ENCODE results near the gene SIAH2.

SIAH2 gene

GRCh38 chr3:150721285-150722130 lies 41.5 kb downstream of the SIAH2 start:
- Histone ChIP-seq H3K9ac (no peak overlapping the region), H3K4me3 (ENCODE audit: low read depth, low read length) (no peak overlapping the region), H3K4me1 (peaks cover 3% of the 10 kb centered on the region), H3K79me2 (no peaks in the 10 kb centered on the region), H3K9me3 (ENCODE audit: control insufficient read depth, low read length) (no peaks in the 10 kb centered on the region), H2AFZ (peak overlapping the region; percentile 80), H3K36me3 (ENCODE audit: control insufficient read depth, insufficient read depth, low read length) (no peaks in the 10 kb centered on the region), H3K4me2 (ENCODE audit: low read length) (no peak overlapping the region), H3K27me3 (ENCODE audit: control insufficient read depth, insufficient read depth, low read length) (no peaks in the 10 kb centered on the region), H3K27ac (no peak overlapping the region)
- peak; percentile 88 for TF ChIP-seq CTCF (IDR thresholded peaks at IDR 0.05)

- H3K4me2 ChIP-seq (ENCODE audit: low read length), result no peak overlapping the region
- no peak overlapping the region for H3K9ac ChIP-seq
- no peak overlapping the region for H2AFZ ChIP-seq
- H3K27me3 ChIP-seq (ENCODE audit: control insufficient read depth, insufficient read depth, low read length), result no peaks in the 10 kb centered on the region
- H3K36me3 ChIP-seq (ENCODE audit: control insufficient read depth, insufficient read depth, low read length), result no peaks in the 10 kb centered on the region
- no peak for TF ChIP-seq CTCF (IDR thresholded peaks at IDR 0.05)
- H3K4me1 ChIP-seq, result peaks cover 3% of the 10 kb centered on the region
- H3K4me3 ChIP-seq (ENCODE audit: low read depth, low read length), result no peak overlapping the region
- H3K9me3 ChIP-seq (ENCODE audit: control insufficient read depth, low read length), result no peaks in the 10 kb centered on the region
- H3K27ac ChIP-seq, result no peak overlapping the region
- no peaks in the 10 kb centered on the region for H3K79me2 ChIP-seq
These were observed 42.5 kb downstream of the SIAH2 start for GRCh38 chr3:150720444-150720843.

GRCh38 chr3:150710097-150710496 lies 52.9 kb downstream of the SIAH2 start:
- no peak overlapping the region for H3K9ac ChIP-seq
- no peaks in the 10 kb centered on the region for H3K4me1 ChIP-seq
- no peak overlapping the region for H3K27ac ChIP-seq
- H3K27me3 ChIP-seq (ENCODE audit: control insufficient read depth, insufficient read depth, low read length), result no peaks in the 10 kb centered on the region
- no peaks in the 10 kb centered on the region for H3K79me2 ChIP-seq
- no peaks in the 10 kb centered on the region for H3K9me3 ChIP-seq (ENCODE audit: control insufficient read depth, low read length)
- no peaks in the 10 kb centered on the region for H3K36me3 ChIP-seq (ENCODE audit: control insufficient read depth, insufficient read depth, low read length)
- H2AFZ ChIP-seq, result no peak overlapping the region
- H3K4me3 ChIP-seq (ENCODE audit: low read depth, low read length), result no peak overlapping the region
- no peak overlapping the region for H3K4me2 ChIP-seq (ENCODE audit: low read length)
- TF ChIP-seq CTCF (IDR thresholded peaks at IDR 0.05), result no peak

- peak; percentile 19 for TF ChIP-seq CTCF (IDR thresholded peaks at IDR 0.05)
- Histone ChIP-seq H3K27me3 (ENCODE audit: control insufficient read depth, insufficient read depth, low read length) (no peaks in the 10 kb centered on the region), H3K79me2 (no peaks in the 10 kb centered on the region), H3K4me3 (ENCODE audit: low read depth, low read length) (peak within 1 kb of the TSS; percentile 88), H3K27ac (peak within 1 kb of the TSS; percentile 88), H3K4me1 (no peaks in the 10 kb centered on the region), H2AFZ (peak within 1 kb of the TSS; percentile 96), H3K9me3 (ENCODE audit: control insufficient read depth, low read length) (no peaks in the 10 kb centered on the region), H3K36me3 (ENCODE audit: control insufficient read depth, insufficient read depth, low read length) (no peaks in the 10 kb centered on the region), H3K9ac (peak within 1 kb of the TSS; percentile 85), H3K4me2 (ENCODE audit: low read length) (peak within 1 kb of the TSS; percentile 96)
These were observed 59.1 kb downstream of the SIAH2 start, which contains the start of gene ERICH6 for GRCh38 chr3:150703756-150704344. TSS of gene ERICH6 (minus strand) at chr3:150703920. CDS start at chr3:150703898, 22 bp downstream.
